GM20000 (cell line): ENCODE results near the gene GPR171.

Experiments used
- DNase-seq: peaks from one replicate; pipeline ENCODE4 v3.0.0; 2012; ENCODE audit warnings: low spot score
- CTCF ChIP-seq: IDR thresholded peaks from 2 replicates; pipeline ENCODE4 v1.5.1; 2012; ENCODE audit warnings: mild to moderate bottlenecking, control low read depth; ENCODE audit errors: extremely low read depth, missing control alignments

The GPR171 gene

DNA sequence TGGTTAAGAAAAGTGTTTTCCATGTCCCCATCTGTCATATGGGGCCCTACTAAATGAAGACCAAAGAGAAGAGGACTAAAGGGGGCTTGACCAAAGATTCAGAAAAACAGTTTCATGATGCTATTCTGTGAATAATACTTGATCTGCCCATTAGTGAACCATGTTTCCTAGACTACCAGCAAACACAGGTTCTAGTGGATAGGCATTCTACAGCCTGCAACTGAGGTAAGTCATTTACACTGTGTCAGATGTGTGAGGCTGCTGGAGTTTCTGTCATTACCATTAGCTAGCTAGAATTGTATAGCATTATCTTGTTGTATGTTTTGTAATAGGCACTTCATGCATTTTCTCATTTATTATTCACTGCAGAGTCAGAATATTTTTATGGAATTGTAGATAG, 6.6 kb downstream of the GPR171 start:
- no peak for TF ChIP-seq CTCF

DNA sequence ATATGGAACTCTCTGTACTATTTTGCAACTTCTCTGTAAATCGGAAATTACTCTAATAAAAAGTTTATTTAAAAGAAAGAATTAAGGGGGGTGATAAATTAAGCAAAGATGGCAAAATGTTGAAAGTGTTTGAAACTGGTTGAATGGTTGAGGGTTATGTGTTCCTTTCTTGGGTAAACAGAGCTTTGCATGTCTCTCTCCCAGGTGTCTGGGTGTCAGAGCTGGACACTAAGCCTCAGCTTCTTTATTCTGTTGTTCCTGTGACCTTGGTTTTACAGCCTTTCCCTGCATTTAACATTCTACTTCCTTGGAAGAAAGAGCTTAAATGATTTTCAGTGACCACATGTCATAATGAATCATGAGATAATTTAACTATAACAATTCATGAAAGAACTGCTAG, 7.2 kb downstream of the GPR171 start:
- no peak for TF ChIP-seq CTCF
- no peak for DNase-seq

More for the DNA sequence above, 6.6 kb downstream of the GPR171 start:
- DNase-seq = no peak

DNA sequence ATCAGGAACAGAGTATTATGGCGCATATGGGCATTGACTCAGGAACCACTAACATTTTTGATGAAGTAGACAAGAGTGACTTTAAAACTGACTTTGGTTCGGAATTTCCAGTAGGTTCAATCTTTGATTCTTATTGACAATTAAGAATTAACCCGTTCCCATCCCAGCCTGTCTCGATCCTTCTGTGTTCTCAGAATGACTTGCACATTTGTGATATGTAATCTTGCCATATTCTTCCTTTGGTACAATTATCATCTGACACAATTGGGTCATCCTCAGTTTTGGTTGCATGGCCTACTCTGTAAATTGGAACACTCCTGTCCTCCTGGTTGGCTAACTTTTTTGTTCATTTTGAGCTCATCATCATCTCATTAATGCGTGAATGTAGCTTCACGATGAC, 10.5 kb downstream of the GPR171 start:
- TF ChIP-seq CTCF = no peak
- DNase-seq = no peak

- DNase-seq = no peak
- TF ChIP-seq CTCF = no peak
These were observed 11.9 kb downstream of the GPR171 start for GRCh38 chr3:151191095-151191494.

- TF ChIP-seq CTCF = no peak
- DNase-seq = no peak
These were observed 19.7 kb downstream of the GPR171 start for GRCh38 chr3:151183265-151183671.

DNA sequence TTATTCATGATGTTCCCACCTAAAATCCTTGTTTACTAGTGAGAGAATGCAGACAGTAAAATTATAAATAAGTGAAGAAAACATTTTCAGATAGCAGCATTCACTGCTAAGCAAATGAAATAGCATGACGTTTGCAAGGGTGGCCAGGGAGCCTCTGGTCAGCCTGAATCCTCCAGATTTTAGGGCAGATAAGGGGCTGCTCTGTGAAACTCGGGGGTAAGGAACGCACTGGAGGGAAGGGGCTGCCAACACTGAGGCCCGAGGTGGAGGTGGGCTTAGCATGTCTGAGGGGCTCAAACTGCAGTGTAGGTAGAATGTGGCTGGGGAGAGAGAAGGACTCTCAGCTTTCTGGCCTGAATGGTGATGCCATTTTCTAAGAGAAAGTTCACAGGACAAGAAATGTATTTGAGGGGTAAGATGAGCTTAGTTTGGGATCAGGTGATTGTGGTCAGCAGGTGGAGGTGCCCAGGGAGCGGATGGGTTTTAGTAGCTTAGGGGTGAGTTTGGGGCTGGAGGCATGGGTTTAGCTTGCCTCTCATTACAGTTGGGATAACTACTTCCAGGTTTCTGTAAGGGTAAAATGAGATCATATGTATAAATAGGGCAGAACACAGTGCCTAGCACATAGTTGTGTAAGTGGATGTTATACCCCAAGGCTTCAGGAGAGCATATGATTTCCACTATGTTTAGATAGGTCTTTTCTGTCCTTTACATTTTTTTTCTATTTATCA, 20.5 kb downstream of the GPR171 start:
- TF ChIP-seq CTCF = no peak
- no peak for DNase-seq

DNA sequence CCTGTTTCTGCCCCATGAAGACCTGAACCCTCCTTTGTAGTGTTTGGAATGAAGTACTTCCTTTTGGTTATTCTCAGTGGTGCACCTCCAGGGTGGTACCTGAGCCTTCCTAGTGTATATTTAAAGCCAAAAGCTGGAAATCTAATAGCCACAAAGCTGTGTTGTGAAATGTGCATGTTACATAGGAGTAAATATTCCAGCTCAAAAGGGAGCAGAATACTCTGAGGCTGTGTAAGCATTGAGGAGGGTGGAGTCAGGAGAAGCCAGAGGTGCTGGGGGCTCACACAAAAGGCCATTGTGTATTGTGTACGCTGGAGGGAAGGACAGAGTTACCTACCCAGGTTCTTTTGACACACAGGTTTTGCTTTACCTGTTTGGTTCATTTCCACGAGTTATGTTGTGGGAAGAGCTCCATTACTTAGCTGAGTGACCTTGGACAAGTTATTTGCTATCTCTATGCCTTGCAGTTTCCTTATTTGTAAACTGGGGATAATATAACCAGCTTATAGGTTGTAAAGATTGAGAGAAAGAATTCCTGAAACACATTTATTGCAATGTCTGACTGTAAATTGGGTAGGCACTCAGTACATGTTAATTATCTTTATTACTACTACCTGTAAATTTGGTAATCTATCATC, 24.7 kb downstream of the GPR171 start:
- no peak for TF ChIP-seq CTCF
- no peak for DNase-seq
